ENCODE results near the gene RETSAT. TPM values are rescaled to one million over a fixed set of nuclear protein-coding genes. Genes with fewer than 3 reads are reported as not detected.
"Not testable (repeated sequence)": the region's sequence is repeated elsewhere in the genome, so short reads cannot be mapped to it uniquely, and the experiment has no call there.

Gene RETSAT
- total RNA-seq, 2 experiments from 2014 or later: 28.2 to 35.5 TPM

- DNase-seq: no peak
- Mint-ChIP-seq H3K4me1 (no peaks in the 10 kb centered on the region), H3K4me3 (no peak overlapping the region), H3K27ac (no peak overlapping the region), H3K27me3 (no peaks in the 10 kb centered on the region), H3K36me3 (peaks cover 4% of the 10 kb centered on the region), H3K9me3 (ENCODE audit: low read depth) (no peaks in the 10 kb centered on the region)
- ATAC-seq: no peak
- CTCF ChIA-PET: no interaction called here
These were observed 14.6 kb upstream of the RETSAT start for GRCh38 chr2:85368921-85369320.

GRCh38 chr2:85367180-85367579 is 12.9 kb upstream of the RETSAT start:
- Mint-ChIP-seq H3K9me3 (ENCODE audit: low read depth) (no peaks in the 10 kb centered on the region), H3K36me3 (peaks cover 13% of the 10 kb centered on the region), H3K4me3 (no peak overlapping the region), H3K27me3 (no peaks in the 10 kb centered on the region), H3K4me1 (no peaks in the 10 kb centered on the region), H3K27ac (no peak overlapping the region)
- no peak for ATAC-seq
- CTCF ChIA-PET: no interaction called here
- DNase-seq: no peak

- H3K27me3 Mint-ChIP-seq; H3K4me1 Mint-ChIP-seq; CTCF ChIA-PET; H3K27ac Mint-ChIP-seq; H3K9me3 Mint-ChIP-seq (ENCODE audit: low read depth); DNase-seq; H3K4me3 Mint-ChIP-seq; ATAC-seq: not testable (repeated sequence)
- peaks cover 24% of the 10 kb centered on the region for H3K36me3 Mint-ChIP-seq
These were observed 8.5 kb upstream of the RETSAT start for GRCh38 chr2:85362653-85363387.

GRCh38 chr2:85357736-85358135 is 3.4 kb upstream of the RETSAT start:
- Mint-ChIP-seq H3K27ac (no peak overlapping the region), H3K4me1 (peaks cover 37% of the 10 kb centered on the region), H3K4me3 (no peak overlapping the region), H3K27me3 (no peaks in the 10 kb centered on the region), H3K9me3 (ENCODE audit: low read depth) (no peaks in the 10 kb centered on the region), H3K36me3 (peaks cover 30% of the 10 kb centered on the region)
- no peak for ATAC-seq
- DNase-seq: no peak
- CTCF ChIA-PET: interaction anchor here (1.9 to 2.2 kb wide), 2 partner anchors 12 kb away, joined by 5 to 7 read pairs; no protein-coding TSS in a partner anchor

GRCh38 chr2:85356186-85356585 is 1.9 kb upstream of the RETSAT start:
- Mint-ChIP-seq H3K4me3 (no peak overlapping the region), H3K27me3 (no peaks in the 10 kb centered on the region), H3K9me3 (ENCODE audit: low read depth) (no peaks in the 10 kb centered on the region), H3K27ac (no peak overlapping the region), H3K36me3 (peaks cover 25% of the 10 kb centered on the region), H3K4me1 (peaks cover 44% of the 10 kb centered on the region)
- no peak for DNase-seq
- CTCF ChIA-PET: no interaction called here
- no peak for ATAC-seq

- CTCF ChIA-PET: interaction anchor here (2.5 to 2.7 kb wide), 2 partner anchors 29 to 65 kb away, joined by 11 read pairs; partner anchors contain the start of gene TGOLN2
- no peak for DNase-seq
- H3K36me3 Mint-ChIP-seq: peaks cover 29% of the 10 kb centered on the region
- no peak for ATAC-seq
- H3K9me3 Mint-ChIP-seq (ENCODE audit: low read depth): no peaks in the 10 kb centered on the region
- peak overlapping the region; percentile 97 for H3K4me3 Mint-ChIP-seq
- H3K27ac Mint-ChIP-seq: peak overlapping the region; percentile 58
- peaks cover 44% of the 10 kb centered on the region for H3K4me1 Mint-ChIP-seq
- no peaks in the 10 kb centered on the region for H3K27me3 Mint-ChIP-seq
These were observed 1.2 kb upstream of the RETSAT start for GRCh38 chr2:85355521-85355920.

- Mint-ChIP-seq H3K36me3 (peaks cover 32% of the 10 kb centered on the region), H3K9me3 (ENCODE audit: low read depth) (no peaks in the 10 kb centered on the region), H3K27ac (peak overlapping the region; percentile 93), H3K4me3 (peak overlapping the region; percentile 97), H3K27me3 (no peaks in the 10 kb centered on the region), H3K4me1 (peaks cover 44% of the 10 kb centered on the region)
- ATAC-seq: no peak
- no peak for DNase-seq
- CTCF ChIA-PET: interaction anchor here (0.7 to 2.7 kb wide), 6 partner anchors 10 to 197 kb away, joined by 3 to 11 read pairs (median 3); partner anchors contain the start of gene TGOLN2
These were observed 714 bp upstream of the RETSAT start for GRCh38 chr2:85355073-85355410.

- peaks cover 36% of the 10 kb centered on the region for H3K36me3 Mint-ChIP-seq
- DNase-seq: peak; percentile 45
- peaks cover 42% of the 10 kb centered on the region for H3K4me1 Mint-ChIP-seq
- CTCF ChIA-PET: interaction anchor here (1.1 to 2.7 kb wide), 6 partner anchors 8 to 198 kb away, joined by 3 to 11 read pairs (median 4); partner anchors contain the start of gene TGOLN2
- ATAC-seq: peak; percentile 11
- H3K27me3 Mint-ChIP-seq: no peaks in the 10 kb centered on the region
- peak overlapping the region; percentile 97 for H3K4me3 Mint-ChIP-seq
- peak overlapping the region; percentile 93 for H3K27ac Mint-ChIP-seq
- no peaks in the 10 kb centered on the region for H3K9me3 Mint-ChIP-seq (ENCODE audit: low read depth)
These were observed 447 bp downstream of the RETSAT start for GRCh38 chr2:85353876-85354285.

GRCh38 chr2:85347599-85347998 is 6.7 kb downstream of the RETSAT start:
- Mint-ChIP-seq H3K4me1 (peaks cover 5% of the 10 kb centered on the region), H3K4me3 (no peak overlapping the region)
- CTCF ChIA-PET: interaction anchor here (1.4 kb wide), 1 partner anchor 14 kb away, joined by 3 read pairs; no protein-coding TSS in a partner anchor

GRCh38 chr2:85344356-85344954 is 9.9 kb downstream of the RETSAT start:
- Mint-ChIP-seq H3K9me3 (ENCODE audit: low read depth) (no peaks in the 10 kb centered on the region), H3K27ac (no peak overlapping the region), H3K4me3 (no peak overlapping the region), H3K36me3 (peaks cover 13% of the 10 kb centered on the region), H3K27me3 (no peaks in the 10 kb centered on the region), H3K4me1 (no peaks in the 10 kb centered on the region)
- DNase-seq: no peak
- no peak for ATAC-seq
- CTCF ChIA-PET: no interaction called here

More at GRCh38 chr2:85347599-85347998, 6.7 kb downstream of the RETSAT start:
- no peak overlapping the region for H3K27ac Mint-ChIP-seq
- DNase-seq (no peak), ATAC-seq (no peak)
- H3K36me3 Mint-ChIP-seq: peaks cover 25% of the 10 kb centered on the region
- H3K9me3 Mint-ChIP-seq (ENCODE audit: low read depth): no peaks in the 10 kb centered on the region
- H3K27me3 Mint-ChIP-seq: no peaks in the 10 kb centered on the region

GRCh38 chr2:85343207-85343895 is 11.0 kb downstream of the RETSAT start:
- H3K27ac Mint-ChIP-seq; H3K36me3 Mint-ChIP-seq; H3K4me1 Mint-ChIP-seq; H3K27me3 Mint-ChIP-seq; CTCF ChIA-PET; H3K4me3 Mint-ChIP-seq; DNase-seq; H3K9me3 Mint-ChIP-seq (ENCODE audit: low read depth): not testable (repeated sequence)
- peak; percentile 25 for ATAC-seq

GRCh38 chr2:85342156-85342555 is 12.2 kb downstream of the RETSAT start:
- Mint-ChIP-seq H3K4me3 (no peak overlapping the region), H3K9me3 (ENCODE audit: low read depth) (no peaks in the 10 kb centered on the region), H3K27ac (no peak overlapping the region), H3K4me1 (no peaks in the 10 kb centered on the region), H3K36me3 (peaks cover 4% of the 10 kb centered on the region), H3K27me3 (peaks cover 10% of the 10 kb centered on the region)
- DNase-seq (no peak), ATAC-seq (no peak)
- CTCF ChIA-PET: no interaction called here

GRCh38 chr2:85341269-85342029 is 12.9 kb downstream of the RETSAT start:
- Mint-ChIP-seq H3K27me3 (peaks cover 11% of the 10 kb centered on the region), H3K4me1 (no peaks in the 10 kb centered on the region), H3K36me3 (peaks cover 4% of the 10 kb centered on the region)

More at GRCh38 chr2:85341269-85342029, 12.9 kb downstream of the RETSAT start:
- CTCF ChIA-PET: no interaction called here
- no peak overlapping the region for H3K27ac Mint-ChIP-seq
- H3K9me3 Mint-ChIP-seq (ENCODE audit: low read depth): no peaks in the 10 kb centered on the region
- no peak overlapping the region for H3K4me3 Mint-ChIP-seq
- ATAC-seq: no peak
- DNase-seq: no peak
